OCI-LY7 (cell line): ENCODE measurements around the gene COA3. TPM values are rescaled to one million over a fixed set of nuclear protein-coding genes. Genes with fewer than 3 reads are reported as not detected.

ENCODE experiments used
- BruUV-seq: library from RNA; stranded (reverse); fragments of 400-500 nt; replicated peaks from 2 replicates; lab custom pipeline; 2021; lab: Mats Ljungman, UMichigan
- CTCF ChIA-PET: fragments of 300-600 bp; sonication (Branson Sonifier 250); formaldehyde crosslinking; loops from one replicate; lab custom pipeline; 2022; ENCODE audit warnings: antibody characterized with exemption; ENCODE audit not compliant: unreplicated experiment; lab: Charles Lee
- POLR2A ChIA-PET: fragments of 300-600 bp; sonication (Branson Sonifier 250); formaldehyde crosslinking; loops from one replicate; lab custom pipeline; 2022; ENCODE audit warnings: antibody characterized with exemption; lab: Charles Lee
- DNase-seq: peaks from one replicate; pipeline ENCODE4 v3.0.0-alpha.2; 2015; ENCODE audit warnings: low spot score
- H2AFZ ChIP-seq: fragments of 200-600 bp; sonication (generic), shearing (Covaris generic); 2 replicates; pipeline ENCODE4 v1.6.1; 2014; ENCODE audit warnings: mild to moderate bottlenecking, antibody characterized with exemption, low read length, moderate library complexity
- H3K27ac ChIP-seq: fragments of 200-600 bp; sonication (generic); 2 replicates; pipeline ENCODE4 v1.5.1; 2014; ENCODE audit warnings: mixed run types, low read depth, mild to moderate bottlenecking, moderate library complexity, low read length, inconsistent platforms; ENCODE audit not compliant: poor library complexity, severe bottlenecking
- H3K36me3 ChIP-seq: fragments of 200-600 bp; sonication (generic); 2 replicates; pipeline ENCODE4 v1.6.1; 2014; ENCODE audit warnings: mild to moderate bottlenecking, antibody characterized with exemption, low read length, moderate library complexity, mixed read lengths; ENCODE audit not compliant: insufficient read depth
- H3K4me1 ChIP-seq: fragments of 200-600 bp; sonication (generic); 2 replicates; pipeline ENCODE4 v1.5.1; 2014; ENCODE audit warnings: mild to moderate bottlenecking, low read length; ENCODE audit not compliant: insufficient read depth, poor library complexity, severe bottlenecking
- H3K4me2 ChIP-seq: fragments of 200-600 bp; sonication (generic); 2 replicates; pipeline ENCODE4 v1.6.1; 2014; ENCODE audit warnings: mild to moderate bottlenecking, low read length
- H3K4me3 ChIP-seq: fragments of 200-600 bp; sonication (generic); 2 replicates; pipeline ENCODE4 v1.5.1; 2014; ENCODE audit warnings: mild to moderate bottlenecking, low read depth, low read length; ENCODE audit not compliant: poor library complexity, severe bottlenecking
- H3K79me2 ChIP-seq: fragments of 200-600 bp; sonication (generic); 2 replicates; pipeline ENCODE4 v1.6.1; 2016; ENCODE audit warnings: low read depth, mild to moderate bottlenecking, low read length, moderate library complexity, mixed read lengths; ENCODE audit not compliant: insufficient read depth
- H3K9me2 ChIP-seq: fragments of 200-600 bp; sonication (generic); 2 replicates; pipeline ENCODE4 v1.6.1; 2016; ENCODE audit warnings: mild to moderate bottlenecking, low read length, mixed read lengths; ENCODE audit not compliant: insufficient read depth
- H3K9me3 ChIP-seq: fragments of 200-600 bp; sonication (generic); 2 replicates; pipeline ENCODE4 v1.6.1; 2014; ENCODE audit warnings: mild to moderate bottlenecking, mixed run types, low read length, mixed read lengths
- H4K20me1 ChIP-seq: fragments of 200-600 bp; sonication (generic); 2 replicates; pipeline ENCODE4 v1.6.1; 2014; ENCODE audit warnings: mild to moderate bottlenecking, antibody characterized with exemption, low read length, moderate library complexity, mixed read lengths; ENCODE audit not compliant: insufficient read depth
- CTCF ChIP-seq: fragments of 200-600 bp; sonication (generic); conservative IDR thresholded peaks from 2 replicates; pipeline ENCODE4 v1.5.1; 2014; ENCODE audit warnings: mild to moderate bottlenecking, antibody characterized with exemption, low read length, moderate library complexity, mixed read lengths
- EZH2phosphoT487 ChIP-seq: fragments of 200-600 bp; sonication (generic); IDR thresholded peaks from 2 replicates; pipeline ENCODE4 v1.6.1; 2018; ENCODE audit warnings: low read depth, borderline replicate concordance, mild to moderate bottlenecking, mixed run types, antibody characterized with exemption, low read length, moderate library complexity, mixed read lengths
- intact Hi-C: fragments of 100-400 bp; cut with micrococcal nuclease; formaldehyde crosslinking; loops from one replicate; pipeline ENCODE4 v1.10.0; 2022; ENCODE audit not compliant: unreplicated experiment
- microRNA-seq: library from miRNA; unstranded; fragments of <30 nt; microRNA quantifications from one replicate; pipeline ENCODE4 v1.2.0, GENCODE V29; 2022; ENCODE audit warnings: borderline replicate concordance
- small RNA-seq: library from RNA; depleted of rRNA; stranded (forward); fragments of <200 nt; gene quantifications from one replicate; pipeline ENCODE3, GENCODE V24; 2014
- total RNA-seq, 2 experiments: library from RNA; depleted of rRNA in 1 of 2; stranded (reverse); fragments of >200 nt in 1 of 2; shearing (Covaris generic) in 1 of 2; gene quantifications; 2 replicates each; pipeline ENCODE4 v1.2.3, GENCODE V29; 2014 to 2022

Gene COA3
- total RNA-seq, 2 experiments from 2014 or later: 34.9 to 38.2 TPM

- H3K79me2 ChIP-seq: no peaks in the 10 kb centered on the region; the same call in 1 of the 2 replicates
- H2AFZ ChIP-seq: no peak overlapping the region
- CTCF ChIA-PET: no interaction called here
- DNase-seq: no peak
- no peak overlapping the region for H3K4me2 ChIP-seq
- no peaks in the 10 kb centered on the region for H3K36me3 ChIP-seq
- POLR2A ChIA-PET: interaction anchor here (0.6 to 1.2 kb wide), 5 partner anchors 10 to 236 kb away, joined by 3 to 8 read pairs (median 3); no protein-coding TSS in a partner anchor
- H3K27ac ChIP-seq: no peak overlapping the region
- no peaks in the 10 kb centered on the region for H3K9me3 ChIP-seq
- intact Hi-C loops: no loop called here
- peaks cover 4% of the 10 kb centered on the region for H3K4me1 ChIP-seq
- no peak for TF ChIP-seq EZH2phosphoT487
- TF ChIP-seq CTCF: no peak
- H3K9me2 ChIP-seq: no peaks in the 10 kb centered on the region
- H4K20me1 ChIP-seq: no peaks in the 10 kb centered on the region
- no TSS peak for BruUV-seq
- no peak overlapping the region for H3K4me3 ChIP-seq
Observed at GRCh38 chr17:42748908-42749798, 49.4 kb downstream of the COA3 start.

- ChIA-PET POLR2A (interaction anchor here (0.6 to 0.7 kb wide), 3 partner anchors 15 to 237 kb away, joined by 3 to 8 read pairs (median 3); no protein-coding TSS in a partner anchor), CTCF (no interaction called here)
- intact Hi-C loops: no loop called here
Observed at GRCh38 chr17:42748202-42748907, 50.1 kb downstream of the COA3 start.

More at GRCh38 chr17:42748202-42748907, 50.1 kb downstream of the COA3 start:
- Histone ChIP-seq H2AFZ (no peak overlapping the region), H3K4me1 (peaks cover 11% of the 10 kb centered on the region), H3K79me2 (peaks cover 8% of the 10 kb centered on the region), H3K4me2 (no peak overlapping the region), H3K9me2 (no peaks in the 10 kb centered on the region), H3K9me3 (no peaks in the 10 kb centered on the region), H3K27ac (no peak overlapping the region), H3K4me3 (no peak overlapping the region), H4K20me1 (no peaks in the 10 kb centered on the region), H3K36me3 (no peaks in the 10 kb centered on the region)
- TF ChIP-seq CTCF: no peak
- no peak for TF ChIP-seq EZH2phosphoT487
- DNase-seq: no peak
- no TSS peak for BruUV-seq

Small RNAs within 50 kb of the gene (microRNA-seq; reads per million reads assigned to microRNA genes)
- gene MIR6781: 2.3 reads per million

Small RNAs within 50 kb of the gene (small RNA-seq; reads per million reads assigned to genes)
- not detected for gene HMGN2P15
- not detected for gene MIR6781

Other genes starting within 250 kb of the COA3 start
- 1.1 and 2.5 TPM in 2 replicates for gene HSD17B1, start 245.8 kb downstream of the COA3 start, total RNA-seq (2014; rRNA removed; shearing (Covaris generic))
- 2.1 and 2.2 TPM in 2 replicates for gene HSD17B1, start 245.8 kb downstream of the COA3 start, total RNA-seq (2022)
- 32.6 and 42.9 TPM in 2 replicates for gene COASY, start 236.6 kb downstream of the COA3 start, total RNA-seq (2014; rRNA removed; shearing (Covaris generic))
- gene COASY, start 236.6 kb downstream of the COA3 start, total RNA-seq (2022): 123 and 125 TPM in 2 replicates
- gene MLX, start 231.6 kb downstream of the COA3 start, total RNA-seq (2014; rRNA removed; shearing (Covaris generic)): 31.6 and 33.6 TPM in 2 replicates
- gene MLX, start 231.6 kb downstream of the COA3 start, total RNA-seq (2022): 51.2 and 53.5 TPM in 2 replicates
- gene PSMC3IP, start 221.0 kb downstream of the COA3 start, total RNA-seq (2014; rRNA removed; shearing (Covaris generic)): 27.3 and 40.5 TPM in 2 replicates
- 33.3 and 36.4 TPM in 2 replicates for gene PSMC3IP, start 221.0 kb downstream of the COA3 start, total RNA-seq (2022)
- gene RETREG3, start 189.3 kb downstream of the COA3 start, total RNA-seq (2014; rRNA removed; shearing (Covaris generic)): 33.5 and 34.1 TPM in 2 replicates
- 50.5 and 54.5 TPM in 2 replicates for gene RETREG3, start 189.3 kb downstream of the COA3 start, total RNA-seq (2022)
- gene TUBG1, start 189.0 kb downstream of the COA3 start, total RNA-seq (2014; rRNA removed; shearing (Covaris generic)): 93.7 and 113 TPM in 2 replicates
- 112 and 114 TPM in 2 replicates for gene TUBG1, start 189.0 kb downstream of the COA3 start, total RNA-seq (2022)
- 5.5 and 10.4 TPM in 2 replicates for gene TUBG2, start 139.4 kb downstream of the COA3 start, total RNA-seq (2014; rRNA removed; shearing (Covaris generic))
- 22.5 and 23.4 TPM in 2 replicates for gene TUBG2, start 139.4 kb downstream of the COA3 start, total RNA-seq (2022)
- 17.0 and 24.4 TPM in 2 replicates for gene PLEKHH3, start 121.7 kb downstream of the COA3 start, total RNA-seq (2014; rRNA removed; shearing (Covaris generic))
- 42.9 and 47.5 TPM in 2 replicates for gene PLEKHH3, start 121.7 kb downstream of the COA3 start, total RNA-seq (2022)
- gene CCR10, start 116.9 kb downstream of the COA3 start, total RNA-seq (2014; rRNA removed; shearing (Covaris generic)): 0.82 and 1.0 TPM in 2 replicates
- gene CCR10, start 116.9 kb downstream of the COA3 start, total RNA-seq (2022): 2.0 and 3.3 TPM in 2 replicates
- gene CNTNAP1, start 116.2 kb downstream of the COA3 start, total RNA-seq (2014; rRNA removed; shearing (Covaris generic)): 0.95 and 1.0 TPM in 2 replicates
- 6.8 TPM in 2 replicates for gene CNTNAP1, start 116.2 kb downstream of the COA3 start, total RNA-seq (2022)
- 56.6 and 57.1 TPM in 2 replicates for gene EZH1, start 53.7 kb downstream of the COA3 start, total RNA-seq (2014; rRNA removed; shearing (Covaris generic))
- 62.4 and 84.4 TPM in 2 replicates for gene EZH1, start 53.7 kb downstream of the COA3 start, total RNA-seq (2022)
- gene RAMP2, start 37.5 kb downstream of the COA3 start, total RNA-seq (2014; rRNA removed; shearing (Covaris generic)): not detected in 2 replicates
- gene RAMP2, start 37.5 kb downstream of the COA3 start, total RNA-seq (2022): not detected in 2 replicates
- 70.7 and 78.4 TPM in 2 replicates for gene VPS25, start 25.3 kb downstream of the COA3 start, total RNA-seq (2014; rRNA removed; shearing (Covaris generic))
- 83.9 and 84.1 TPM in 2 replicates for gene VPS25, start 25.3 kb downstream of the COA3 start, total RNA-seq (2022)
- 1.2 and 2.4 TPM in 2 replicates for gene WNK4, start 18.1 kb downstream of the COA3 start, total RNA-seq (2014; rRNA removed; shearing (Covaris generic))
- 8.3 and 10.9 TPM in 2 replicates for gene WNK4, start 18.1 kb downstream of the COA3 start, total RNA-seq (2022)
- gene CNTD1, start 157 bp upstream of the COA3 start, total RNA-seq (2014; rRNA removed; shearing (Covaris generic)): 0.06 TPM in 1 of 2 replicates, not detected in the other
- gene CNTD1, start 157 bp upstream of the COA3 start, total RNA-seq (2022): not detected in 2 replicates
- 75.7 and 103 TPM in 2 replicates for gene BECN1, start 25.6 kb upstream of the COA3 start, total RNA-seq (2014; rRNA removed; shearing (Covaris generic))
- 73.2 and 78.8 TPM in 2 replicates for gene BECN1, start 25.6 kb upstream of the COA3 start, total RNA-seq (2022)
- 80.3 and 81.9 TPM in 2 replicates for gene PSME3, start 34.7 kb upstream of the COA3 start, total RNA-seq (2014; rRNA removed; shearing (Covaris generic))
- gene PSME3, start 34.7 kb upstream of the COA3 start, total RNA-seq (2022): 122 and 167 TPM in 2 replicates
- 2.0 and 3.3 TPM in 2 replicates for gene AOC2, start 45.9 kb upstream of the COA3 start, total RNA-seq (2014; rRNA removed; shearing (Covaris generic))
- gene AOC2, start 45.9 kb upstream of the COA3 start, total RNA-seq (2022): 5.0 and 5.4 TPM in 2 replicates
- gene AOC3, start 52.5 kb upstream of the COA3 start, total RNA-seq (2014; rRNA removed; shearing (Covaris generic)): 0.23 and 0.73 TPM in 2 replicates
- 2.5 and 3.6 TPM in 2 replicates for gene AOC3, start 52.5 kb upstream of the COA3 start, total RNA-seq (2022)
- gene G6PC1, start 102.1 kb upstream of the COA3 start, total RNA-seq (2014; rRNA removed; shearing (Covaris generic)): 0.85 and 1.1 TPM in 2 replicates
- 1.9 and 2.6 TPM in 2 replicates for gene G6PC1, start 102.1 kb upstream of the COA3 start, total RNA-seq (2022)
- 24.0 and 26.9 TPM in 2 replicates for gene AARSD1, start 165.8 kb upstream of the COA3 start, total RNA-seq (2014; rRNA removed; shearing (Covaris generic))
- 31.0 and 31.7 TPM in 2 replicates for gene AARSD1, start 165.8 kb upstream of the COA3 start, total RNA-seq (2022)
- gene PTGES3L, start 181.4 kb upstream of the COA3 start, total RNA-seq (2014; rRNA removed; shearing (Covaris generic)): 0.13 TPM in 1 of 2 replicates, not detected in the other
- gene PTGES3L, start 181.4 kb upstream of the COA3 start, total RNA-seq (2022): 0.68 and 2.1 TPM in 2 replicates
- 11.1 and 12.1 TPM in 2 replicates for gene RUNDC1, start 181.9 kb upstream of the COA3 start, total RNA-seq (2014; rRNA removed; shearing (Covaris generic))
- 18.6 and 22.5 TPM in 2 replicates for gene RUNDC1, start 181.9 kb upstream of the COA3 start, total RNA-seq (2022)
- 1,550 and 2,299 TPM in 2 replicates for gene RPL27, start 199.7 kb upstream of the COA3 start, total RNA-seq (2014; rRNA removed; shearing (Covaris generic))
- gene RPL27, start 199.7 kb upstream of the COA3 start, total RNA-seq (2022): 1,241 and 1,313 TPM in 2 replicates
- 3.8 and 6.3 TPM in 2 replicates for gene IFI35, start 208.1 kb upstream of the COA3 start, total RNA-seq (2014; rRNA removed; shearing (Covaris generic))
- 8.6 and 10.6 TPM in 2 replicates for gene IFI35, start 208.1 kb upstream of the COA3 start, total RNA-seq (2022)
- 26.2 and 33.1 TPM in 2 replicates for gene VAT1, start 223.7 kb upstream of the COA3 start, total RNA-seq (2014; rRNA removed; shearing (Covaris generic))
- 51.3 and 65.3 TPM in 2 replicates for gene VAT1, start 223.7 kb upstream of the COA3 start, total RNA-seq (2022)
- not detected in 2 replicates for gene RND2, start 226.5 kb upstream of the COA3 start, total RNA-seq (2014; rRNA removed; shearing (Covaris generic))
- gene RND2, start 226.5 kb upstream of the COA3 start, total RNA-seq (2022): 0.30 TPM in 1 of 2 replicates, not detected in the other